KMS-11 (cell line): ENCODE measurements around the gene PLCB2.

ENCODE experiments used
- H2AFZ ChIP-seq: fragments of 200-600 bp; sonication (generic); 2 replicates; pipeline ENCODE4 v1.6.1; 2016; ENCODE audit warnings: antibody characterized with exemption, mixed run types, low read depth
- H3K27ac ChIP-seq: fragments of 200-600 bp; sonication (generic); 2 replicates; pipeline ENCODE4 v1.6.1; 2016; ENCODE audit warnings: mild to moderate bottlenecking, mixed run types
- H3K27me3 ChIP-seq: fragments of 200-600 bp; sonication (generic); 2 replicates; pipeline ENCODE4 v1.6.1; 2017; ENCODE audit warnings: mild to moderate bottlenecking, low read depth, mixed run types, moderate library complexity; ENCODE audit not compliant: insufficient read depth
- H3K36me3 ChIP-seq: fragments of 200-600 bp; sonication (generic); 2 replicates; pipeline ENCODE4 v1.6.1; 2017; ENCODE audit warnings: mild to moderate bottlenecking, mixed run types; ENCODE audit not compliant: insufficient read depth
- H3K4me1 ChIP-seq: fragments of 200-600 bp; sonication (generic); 2 replicates; pipeline ENCODE4 v1.6.1; 2016; ENCODE audit warnings: mild to moderate bottlenecking, low read depth, mixed run types; ENCODE audit not compliant: poor library complexity, severe bottlenecking
- H3K4me2 ChIP-seq: fragments of 200-600 bp; sonication (generic); 2 replicates; pipeline ENCODE4 v1.7.0; 2016; ENCODE audit warnings: mild to moderate bottlenecking, mixed run types
- H3K4me3 ChIP-seq: fragments of 200-600 bp; sonication (generic); IDR thresholded peaks from 2 replicates; pipeline ENCODE4 v1.6.1; 2017; ENCODE audit warnings: low read depth, low read length, mixed read lengths; ENCODE audit not compliant: insufficient read depth
- H3K79me2 ChIP-seq: fragments of 200-600 bp; sonication (generic); 2 replicates; pipeline ENCODE4 v1.6.1; 2016; ENCODE audit warnings: low read depth, mixed run types; ENCODE audit not compliant: insufficient read depth
- H3K9ac ChIP-seq: fragments of 200-600 bp; sonication (generic); 2 replicates; pipeline ENCODE4 v1.6.1; 2016; ENCODE audit warnings: mild to moderate bottlenecking, mixed run types
- H4K20me1 ChIP-seq: fragments of 200-600 bp; sonication (generic); 2 replicates; pipeline ENCODE4 v1.6.1; 2016; ENCODE audit warnings: mild to moderate bottlenecking, mixed run types; ENCODE audit not compliant: insufficient read depth
- CTCF ChIP-seq: fragments of 200-600 bp; sonication (generic); conservative IDR thresholded peaks from 2 replicates; pipeline ENCODE4 v1.6.1; 2017; ENCODE audit warnings: low read depth, mild to moderate bottlenecking, antibody characterized with exemption, low read length, moderate library complexity, mixed read lengths

PLCB2 gene

GRCh38 chr15:40342416-40343320 is 34.9 kb upstream of the PLCB2 start:
- H3K27me3 ChIP-seq, result no peaks in the 10 kb centered on the region
- no peak overlapping the region for H2AFZ ChIP-seq
- no peaks in the 10 kb centered on the region for H3K36me3 ChIP-seq
- H3K4me1 ChIP-seq, result peaks cover 5% of the 10 kb centered on the region
- no peak overlapping the region for H3K27ac ChIP-seq
- H3K4me2 ChIP-seq, result no peak overlapping the region
- no peaks in the 10 kb centered on the region for H3K79me2 ChIP-seq
- no peak overlapping the region for H3K9ac ChIP-seq
- TF ChIP-seq CTCF, result no peak
- no peaks in the 10 kb centered on the region for H4K20me1 ChIP-seq
- H3K4me3 ChIP-seq, result no peak overlapping the region

GRCh38 chr15:40340740-40341400 is 33.1 kb upstream of the PLCB2 start, which contains the start of gene CCDC9B:
Gene CCDC9B, minus strand, starts transcription at chr15:40340939. Its CDS starts 120 bp downstream, at chr15:40340819.
- TF ChIP-seq CTCF, result no peak
- no peak within 1 kb of the TSS for H2AFZ ChIP-seq
- no peaks in the 10 kb centered on the region for H3K79me2 ChIP-seq
- H3K4me3 ChIP-seq, result no peak within 1 kb of the TSS
- no peak within 1 kb of the TSS for H3K4me2 ChIP-seq
- no peaks in the 10 kb centered on the region for H4K20me1 ChIP-seq
- no peaks in the 10 kb centered on the region for H3K27me3 ChIP-seq
- H3K27ac ChIP-seq, result no peak within 1 kb of the TSS
- no peaks in the 10 kb centered on the region for H3K36me3 ChIP-seq
- peaks cover 19% of the 10 kb centered on the region for H3K4me1 ChIP-seq
- H3K9ac ChIP-seq, result no peak within 1 kb of the TSS

DNA sequence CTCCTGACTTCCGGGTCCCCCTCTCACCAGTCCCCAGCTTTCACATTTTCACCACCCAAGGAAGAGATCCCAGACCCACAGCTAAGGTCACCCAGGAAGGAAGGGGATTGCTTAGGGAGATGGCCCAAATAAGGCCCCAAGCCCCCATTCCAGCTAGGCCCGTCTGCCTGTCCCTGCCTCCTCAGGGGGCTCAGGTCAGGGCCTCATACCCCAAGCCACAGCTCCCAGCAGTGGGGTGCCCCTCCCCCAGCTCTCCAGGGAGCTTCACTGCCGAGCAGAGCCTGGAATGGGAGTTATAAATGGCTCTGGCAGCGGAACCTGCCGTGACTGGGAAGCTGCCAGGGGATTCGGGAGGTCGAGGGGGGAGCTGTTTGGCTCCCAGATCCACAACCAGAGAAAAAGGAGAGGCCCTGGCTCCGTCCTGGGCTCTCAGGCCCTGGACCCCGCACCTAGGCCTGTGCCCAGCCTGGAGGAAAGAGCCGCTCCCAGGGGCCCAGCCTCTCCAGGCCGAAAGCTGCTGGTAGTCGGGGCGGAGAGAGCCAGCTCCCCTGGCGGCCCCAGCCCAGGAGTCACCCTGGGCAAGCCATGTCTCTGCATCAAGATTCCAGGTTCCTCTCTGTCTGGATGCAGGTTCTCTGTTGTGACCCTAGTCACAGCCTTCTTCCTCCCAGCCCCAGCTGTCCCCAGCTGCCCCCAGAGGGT is 32.5 kb upstream of the PLCB2 start:
- no peaks in the 10 kb centered on the region for H3K79me2 ChIP-seq
- TF ChIP-seq CTCF, result no peak
- no peaks in the 10 kb centered on the region for H3K36me3 ChIP-seq
- H3K9ac ChIP-seq, result no peak overlapping the region
- no peak overlapping the region for H2AFZ ChIP-seq
- no peak overlapping the region for H3K4me2 ChIP-seq
- H3K4me3 ChIP-seq, result no peak overlapping the region
- peaks cover 19% of the 10 kb centered on the region for H3K4me1 ChIP-seq
- no peaks in the 10 kb centered on the region for H4K20me1 ChIP-seq
- no peak overlapping the region for H3K27ac ChIP-seq
- H3K27me3 ChIP-seq, result no peaks in the 10 kb centered on the region

- H3K4me3 ChIP-seq, result no peak overlapping the region
- peaks cover 19% of the 10 kb centered on the region for H3K4me1 ChIP-seq
- H4K20me1 ChIP-seq, result no peaks in the 10 kb centered on the region
- H3K27ac ChIP-seq, result no peak overlapping the region
- H3K36me3 ChIP-seq, result no peaks in the 10 kb centered on the region
- no peak for TF ChIP-seq CTCF
- no peak overlapping the region for H3K4me2 ChIP-seq
- H3K9ac ChIP-seq, result no peak overlapping the region
- H2AFZ ChIP-seq, result no peak overlapping the region
- H3K27me3 ChIP-seq, result no peaks in the 10 kb centered on the region
- no peaks in the 10 kb centered on the region for H3K79me2 ChIP-seq
Observed at GRCh38 chr15:40339621-40339945, 31.8 kb upstream of the PLCB2 start.
